AG04450 (cell line): Measurements from ENCODE around the gene PDZD4. TPM values are rescaled to one million over a fixed set of nuclear protein-coding genes. Genes with fewer than 3 reads are reported as not detected.

Experiments used
- CTCF ChIA-PET: fragments of 300-600, 350-600 bp; formaldehyde crosslinking; extraction: SDS; loops from one replicate; lab custom pipeline; 2022; ENCODE audit warnings: antibody characterized with exemption, inconsistent platforms; lab: Charles Lee
- POLR2A ChIA-PET: fragments of 350-600 bp; formaldehyde crosslinking; extraction: SDS; loops from one replicate; lab custom pipeline; 2021; ENCODE audit warnings: antibody characterized with exemption, inconsistent platforms; lab: Yijun Ruan, JAX
- DNase-seq: peaks from one replicate; pipeline ENCODE4 v3.0.0-alpha.2; 2011; ENCODE audit warnings: low read depth, low spot score
- H3K27ac ChIP-seq: one replicate; pipeline ENCODE4 v1.5.1; 2012; ENCODE audit warnings: low read depth, low read length, control low read depth
- H3K27me3 ChIP-seq: one replicate; pipeline ENCODE4 v1.6.0; 2012; ENCODE audit warnings: low read length; ENCODE audit not compliant: control insufficient read depth, insufficient read depth
- H3K4me3 ChIP-seq: 2 replicates; pipeline ENCODE4 v1.5.1; 2011; ENCODE audit warnings: mild to moderate bottlenecking, low read depth, low read length, control low read depth
- H3K9me3 ChIP-seq: 2 replicates; pipeline ENCODE4 v1.5.1; 2012; ENCODE audit warnings: low read length; ENCODE audit not compliant: control insufficient read depth, insufficient read depth
- CTCF ChIP-seq: IDR thresholded peaks from 2 replicates; pipeline ENCODE4 v1.5.1; 2011; ENCODE audit warnings: low read depth, low read length, control low read depth, inconsistent platforms
- polyA minus RNA-seq: library from RNA; depleted of rRNA, polyadenylated mRNA; stranded (reverse); fragments of >200 nt; gene quantifications from 2 replicates; pipeline ENCODE4 v1.2.3, GENCODE V29; 2011; rRNA and poly(A)+ RNA removed
- polyA plus RNA-seq: library from polyadenylated mRNA; depleted of rRNA; stranded (reverse); fragments of >200 nt; gene quantifications from 2 replicates; pipeline ENCODE4 v1.2.3, GENCODE V29; 2011; rRNA removed

PDZD4 gene
- 0.04 and 0.29 TPM in 2 replicates for polyA plus RNA-seq
- polyA minus RNA-seq: 0.18 and 0.30 TPM in 2 replicates

- no peaks in the 10 kb centered on the region for H3K9me3 ChIP-seq
- no peak for DNase-seq
- TF ChIP-seq CTCF: no peak
- POLR2A ChIA-PET: no interaction called here
- no peak within 1 kb of the TSS for H3K4me3 ChIP-seq
- CTCF ChIA-PET: no interaction called here
- peaks cover 41% of the 10 kb centered on the region for H3K27me3 ChIP-seq
- no peak within 1 kb of the TSS for H3K27ac ChIP-seq
These were observed at the start of gene PDZD4 for GRCh38 chrX:153829799-153830639. PDZD4 (minus strand) TSS chrX:153830544; CDS start chrX:153830298, 246 bp downstream.

GRCh38 chrX:153879741-153880439 lies 49.5 kb upstream of the PDZD4 start:
- Histone ChIP-seq H3K27me3 (peaks cover 46% of the 10 kb centered on the region), H3K27ac (no peak overlapping the region), H3K9me3 (no peaks in the 10 kb centered on the region), H3K4me3 (no peak overlapping the region)
- CTCF ChIA-PET: no interaction called here
- POLR2A ChIA-PET: no interaction called here
- TF ChIP-seq CTCF: no peak
- no peak for DNase-seq

GRCh38 chrX:153878969-153879653 lies 48.8 kb upstream of the PDZD4 start:
- H3K4me3 ChIP-seq: no peak overlapping the region
- no peak for DNase-seq
- H3K9me3 ChIP-seq: no peaks in the 10 kb centered on the region
- no peak for TF ChIP-seq CTCF
- peaks cover 38% of the 10 kb centered on the region for H3K27me3 ChIP-seq
- ChIA-PET POLR2A (interaction anchor here (0.6 kb wide), 1 partner anchor 30 kb away, joined by 4 read pairs; no protein-coding TSS in a partner anchor), CTCF (no interaction called here)
- H3K27ac ChIP-seq: no peak overlapping the region

GRCh38 chrX:153878345-153878744 lies 48.0 kb upstream of the PDZD4 start:
- ChIA-PET POLR2A (interaction anchor here (0.6 kb wide), 1 partner anchor 30 kb away, joined by 4 read pairs; no protein-coding TSS in a partner anchor), CTCF (no interaction called here)
- Histone ChIP-seq H3K9me3 (no peaks in the 10 kb centered on the region), H3K27me3 (peaks cover 30% of the 10 kb centered on the region), H3K4me3 (no peak overlapping the region), H3K27ac (no peak overlapping the region)
- DNase-seq: no peak
- TF ChIP-seq CTCF: no peak
